A549 (cell line): ENCODE measurements around the gene KIFC3. TPM values are rescaled to one million over a fixed set of nuclear protein-coding genes. Genes with fewer than 3 reads are reported as not detected.

Experiments
- ATAC-seq, 2 experiments: fragments of 200-7000 bp in 1 of 2; fragments of >200 bp in 1 of 2; cut with Nextera tagmentation in 1 of 2; cut with Tn5 transposase in 1 of 2; 3 replicates each; pipeline versions ENCODE4 v1.8.0 to v1.9.1; 2018 to 2020; ENCODE audit warnings: mild to moderate bottlenecking in 1 of 2, moderate library complexity in 1 of 2
- CTCF ChIA-PET: fragments of 300-600 bp; sonication (Branson Sonifier 250); formaldehyde crosslinking; extraction: SDS; loops from one replicate; lab custom pipeline; 2021; ENCODE audit warnings: antibody characterized with exemption, inconsistent platforms; lab: Yijun Ruan, JAX
- POLR2A ChIA-PET: fragments of 350-600 bp; formaldehyde crosslinking; extraction: SDS; loops from one replicate; lab custom pipeline; 2021; ENCODE audit warnings: antibody characterized with exemption, inconsistent platforms; lab: Yijun Ruan, JAX
- DNase-seq, 2 experiments: peaks; one replicate each; pipeline versions ENCODE4 v3.0.0 to v3.0.0-alpha.2; 2011 to 2016; ENCODE audit warnings: low read depth in 1 of 2, low spot score in 1 of 2
- FAIRE-seq: peaks from 2 replicates; lab custom pipeline; 2011; peaks lifted over from hg19 to GRCh38; lab: Jason Lieb, UNC
- H3K27ac ChIP-seq, 2 experiments: fragments of >200 bp; sonication (Bioruptor Twin); formaldehyde crosslinking; 3 replicates each; pipeline ENCODE4 v1.5.1; 2016 to 2017
- H3K4me1 ChIP-seq: fragments of >200 bp; sonication (Bioruptor Twin); formaldehyde crosslinking; 3 replicates; pipeline ENCODE4 v1.6.1; 2016
- H3K4me2 ChIP-seq: fragments of >200 bp; sonication (Bioruptor Twin); formaldehyde crosslinking; 3 replicates; pipeline ENCODE4 v1.6.1; 2016
- H3K4me3 ChIP-seq: fragments of >200 bp; sonication (Bioruptor Twin); formaldehyde crosslinking; 3 replicates; pipeline ENCODE4 v1.5.1; 2016
- H3K9me3 ChIP-seq: fragments of >200 bp; sonication (Bioruptor Twin); formaldehyde crosslinking; 3 replicates; pipeline ENCODE4 v1.6.1; 2016
- ATOH8 ChIP-seq: fragments of 250-450 bp; sonication (Bioruptor Pico); IDR thresholded peaks from 2 replicates; pipeline ENCODE4 v1.5.0; 2020; ENCODE audit warnings: low read depth, mild to moderate bottlenecking, moderate library complexity
- BHLHE40 ChIP-seq: IDR thresholded peaks from 2 replicates; pipeline ENCODE4 v1.6.1; 2012; ENCODE audit warnings: low read depth, low read length, inconsistent platforms
- CHD2 ChIP-seq: fragments of 150-350 bp; IDR thresholded peaks from 2 replicates; pipeline ENCODE4 v1.6.1; 2014; ENCODE audit warnings: low read length; ENCODE audit not compliant: partially characterized antibody
- CTCF ChIP-seq: fragments of >200 bp; sonication (Bioruptor Twin); formaldehyde crosslinking; IDR thresholded peaks from 3 replicates; pipeline ENCODE4 v1.5.1; 2016
- E2F6 ChIP-seq: IDR thresholded peaks from 2 replicates; pipeline ENCODE4 v1.6.1; 2012; ENCODE audit warnings: low read depth, borderline replicate concordance
- EHF ChIP-seq: fragments of 250-450 bp; sonication (Bioruptor Pico); IDR thresholded peaks from 2 replicates; pipeline ENCODE4 v1.5.0; 2020; ENCODE audit warnings: mild to moderate bottlenecking
- EP300 ChIP-seq, 2 experiments: fragments of >200 bp; sonication (Bioruptor Twin); formaldehyde crosslinking; IDR thresholded peaks; 2 replicates in 1 of 2; 3 replicates in 1 of 2; pipeline ENCODE4 v1.6.1; 2016 to 2017
- FOSB ChIP-seq: fragments of 250-450 bp; sonication (Bioruptor Pico); IDR thresholded peaks from 2 replicates; pipeline ENCODE4 v1.5.0; 2020; ENCODE audit warnings: mild to moderate bottlenecking, moderate library complexity
- FOSL2 ChIP-seq, 2 experiments: fragments of 450-650 bp in 1 of 2; fragments of >200 bp in 1 of 2; sonication (Bioruptor Twin) in 1 of 2; formaldehyde crosslinking; IDR thresholded peaks; 2 replicates each; pipeline versions ENCODE4 v1.5.0 to v1.6.1; 2016 to 2020; ENCODE audit warnings: mild to moderate bottlenecking in 1 of 2, moderate library complexity in 1 of 2
- FOXS1 ChIP-seq: fragments of 250-450 bp; sonication (Bioruptor Pico); IDR thresholded peaks from 2 replicates; pipeline ENCODE4 v1.5.0; 2020; ENCODE audit warnings: mild to moderate bottlenecking, moderate library complexity
- HMGXB4 ChIP-seq: fragments of 250-450 bp; sonication (Bioruptor Pico); IDR thresholded peaks from 2 replicates; pipeline ENCODE4 v1.5.0; 2021; ENCODE audit warnings: mild to moderate bottlenecking, moderate library complexity, borderline replicate concordance
- HOXA7 ChIP-seq: fragments of 250-450 bp; sonication (Bioruptor Pico); IDR thresholded peaks from 2 replicates; pipeline ENCODE4 v1.5.0; 2020; ENCODE audit warnings: mild to moderate bottlenecking, moderate library complexity
- KDM1A ChIP-seq: fragments of 200-600 bp; sonication (generic); IDR thresholded peaks from 2 replicates; pipeline ENCODE4 v1.6.1; 2016; ENCODE audit warnings: low read depth, mild to moderate bottlenecking
- KDM5A ChIP-seq: fragments of 200-600 bp; sonication (generic); IDR thresholded peaks from 2 replicates; pipeline ENCODE4 v1.6.1; 2016; ENCODE audit warnings: antibody characterized with exemption, mild to moderate bottlenecking
- MAFK ChIP-seq: fragments of 450-650 bp; IDR thresholded peaks from 2 replicates; pipeline ENCODE4 v1.6.1; 2014; ENCODE audit not compliant: partially characterized antibody
- MAX ChIP-seq: IDR thresholded peaks from 2 replicates; pipeline ENCODE4 v1.6.1; 2012
- MAZ ChIP-seq: fragments of 150-350 bp; IDR thresholded peaks from 2 replicates; pipeline ENCODE4 v1.6.1; 2014; ENCODE audit warnings: antibody characterized with exemption, low read depth, low read length, borderline replicate concordance
- MYC ChIP-seq: IDR thresholded peaks from 2 replicates; pipeline ENCODE4 v1.6.1; 2012; ENCODE audit warnings: mild to moderate bottlenecking, inconsistent platforms, low read length, improper control_type of control experiment, borderline replicate concordance
- PBX3 ChIP-seq: IDR thresholded peaks from 2 replicates; pipeline ENCODE4 v1.6.1; 2012
- PHF8 ChIP-seq: fragments of 200-600 bp; sonication (generic); IDR thresholded peaks from 2 replicates; pipeline ENCODE4 v1.6.1; 2016; ENCODE audit warnings: low read depth, mild to moderate bottlenecking, antibody characterized with exemption, moderate library complexity, borderline replicate concordance
- RAD21 ChIP-seq, 2 experiments: fragments of >200 bp in 1 of 2; sonication (Bioruptor Twin) in 1 of 2; formaldehyde crosslinking in 1 of 2; IDR thresholded peaks in 1 of 2; conservative IDR thresholded peaks in 1 of 2; 2 replicates in 1 of 2; 3 replicates in 1 of 2; pipeline ENCODE4 v1.6.1; 2012 to 2018; ENCODE audit warnings: inconsistent platforms in 1 of 2
- SMC3 ChIP-seq: fragments of >200 bp; sonication (Bioruptor Twin); formaldehyde crosslinking; IDR thresholded peaks from 3 replicates; pipeline ENCODE4 v1.6.1; 2018; ENCODE audit warnings: inconsistent platforms
- TFCP2L1 ChIP-seq: fragments of 250-450 bp; sonication (Bioruptor Pico); IDR thresholded peaks from 2 replicates; pipeline ENCODE4 v1.5.0; 2021; ENCODE audit warnings: mild to moderate bottlenecking
- TP53 ChIP-seq: fragments of 250-450 bp; sonication (Bioruptor Pico); IDR thresholded peaks from 2 replicates; pipeline ENCODE4 v1.5.0; 2021; ENCODE audit warnings: mild to moderate bottlenecking, moderate library complexity
- ZNF302 ChIP-seq: fragments of 250-450 bp; sonication (Bioruptor Pico); IDR thresholded peaks from 2 replicates; pipeline ENCODE4 v1.9.0; 2021; ENCODE audit warnings: inconsistent platforms, mild to moderate bottlenecking, moderate library complexity
- ZSCAN20 ChIP-seq: fragments of 250-450 bp; sonication (Bioruptor Pico); IDR thresholded peaks from 2 replicates; pipeline ENCODE4 v1.8.0; 2022; ENCODE audit warnings: mild to moderate bottlenecking, moderate library complexity
- WGBS: methylation state at CpG from one replicate; pipeline ENCODE4 v1.1.6; 2017; ENCODE audit errors: missing lambda C conversion rate; 5-methylcytosine and 5-hydroxymethylcytosine counted together
- polyA plus RNA-seq, 4 experiments: library from polyadenylated mRNA; depleted of rRNA in 3 of 4; stranded (reverse); fragments of >200 nt; fragmentation: RNase III in 1 of 4; extraction: RNeasy Plus Mini Kit Qiagen cat#74134 plus additional on column Dnase treatment in 1 of 4; gene quantifications; 2 replicates in 3 of 4; 3 replicates in 1 of 4; pipeline ENCODE4 v1.2.3, GENCODE V29; 2011 to 2017

The KIFC3 gene
- polyA plus RNA-seq, 2 of the 4 experiments (the other 2 are of a cell fraction) = 128 to 178 TPM

- TF ChIP-seq HMGXB4 (CRISPR knock-in tag) = no peak
- TF ChIP-seq ZSCAN20 (CRISPR knock-in tag) = no peak
These were observed 44.4 kb downstream of the KIFC3 start (continued) for GRCh38 chr16:57757883-57758282.

- CTCF ChIA-PET = interaction anchor here (0.5 to 7.9 kb wide), 34 partner anchors 9 to 242 kb away, joined by 3 to 96 read pairs (median 6); partner anchors contain the start of genes KATNB1, KIFC3, USB1 and ZNF319
- 43% methylated on average over 9 of the region's 11 CpGs for WGBS
- Histone ChIP-seq H3K4me3 (no peak overlapping the region), H3K4me1 (peaks cover 76% of the 10 kb centered on the region), H3K27ac (peak overlapping the region; percentile 69 to 92), H3K9me3 (no peaks in the 10 kb centered on the region), H3K4me2 (peak overlapping the region; percentile 35; the same call in 2 of the 3 replicates)
- DNase-seq (peak; percentile 83 to 89), ATAC-seq (peak; percentile 36 to 83), FAIRE-seq (no peak)
- POLR2A ChIA-PET = no interaction called here
- TF ChIP-seq ZNF302 = no peak
- no peak for TF ChIP-seq FOSL2 (IDR thresholded peaks at IDR 0.05)
- no peak for TF ChIP-seq FOSL2 (CRISPR knock-in tag; IDR thresholded peaks at IDR 0.05)
- peak; percentile 88 for TF ChIP-seq CTCF
- TF ChIP-seq FOXS1 (CRISPR knock-in tag) = no peak
- TF ChIP-seq HMGXB4 (CRISPR knock-in tag) = no peak
- 0 out of 2 replicates have a peak, but pooled peaks have one; percentile 61 for TF ChIP-seq MAZ
- peak; percentile 83 to 90 for TF ChIP-seq RAD21 (conservative IDR thresholded peaks at IDR 0.05 in 1 of 2, IDR thresholded peaks at IDR 0.05 in 1 of 2)
- no peak for TF ChIP-seq BHLHE40
- TF ChIP-seq EHF (CRISPR knock-in tag) = no peak
- TF ChIP-seq TP53 = no peak
- TF ChIP-seq MYC = no peak
- no peak for TF ChIP-seq PBX3
- TF ChIP-seq KDM1A = no peak
- TF ChIP-seq PHF8 = no peak
- no peak for TF ChIP-seq CHD2
- TF ChIP-seq EP300 (IDR thresholded peaks at IDR 0.05) = no peak
- TF ChIP-seq MAX = peak; percentile 49
- TF ChIP-seq SMC3 = peak; percentile 85
- TF ChIP-seq HOXA7 = no peak
- TF ChIP-seq KDM5A = no peak
- no peak for TF ChIP-seq FOSB (CRISPR knock-in tag)
- peak; percentile 37; the same call in 1 of the 2 replicates for TF ChIP-seq E2F6
- 0 out of 2 replicates have a peak, but pooled peaks have one; percentile 14 for TF ChIP-seq TFCP2L1 (CRISPR knock-in tag)
- TF ChIP-seq MAFK = no peak
- no peak for TF ChIP-seq ATOH8 (CRISPR knock-in tag)
These were observed 44.9 kb downstream of the KIFC3 start for GRCh38 chr16:57757326-57757786.
